Measurements from ENCODE around the gene ABI3BP. TPM values are rescaled to one million over a fixed set of nuclear protein-coding genes. Genes with fewer than 3 reads are reported as not detected.

The ABI3BP gene
- total RNA-seq, 4 donors from 2014 or later, result 12.3 to 57.8 (median 22.0) TPM

- TF ChIP-seq POLR2A (IDR thresholded peaks at IDR 0.05) (no peak), CTCF (IDR thresholded peaks at IDR 0.05) (no peak)
- WGBS, 2 donors, result 17 to 20% methylated on average over 3 of the region's 3 CpGs
- H3K4me3 ChIP-seq (ENCODE audit: low read depth, poor library complexity, severe bottlenecking), result peak overlapping the region; percentile 4
- DNase-seq (ENCODE audit: low spot score in 2 of 2), result no peak
- intact Hi-C loops (cut with DNase I; ENCODE audit: low total_unique reads), result no loop called here
Measured at GRCh38 chr3:100992231-100993012, 799 bp downstream of the ABI3BP start.

- TF ChIP-seq CTCF (IDR thresholded peaks at IDR 0.05), result no peak
- no peak for TF ChIP-seq POLR2A (IDR thresholded peaks at IDR 0.05)
- intact Hi-C loops (cut with DNase I; ENCODE audit: low total_unique reads), result no loop called here
- H3K4me3 ChIP-seq (ENCODE audit: low read depth, poor library complexity, severe bottlenecking), result no peak overlapping the region
- DNase-seq (ENCODE audit: low spot score in 2 of 2), result no peak
- 53 to 67% methylated on average over 1 of the region's 1 CpG for WGBS, 2 donors
Measured at GRCh38 chr3:100988080-100988479, 5.1 kb downstream of the ABI3BP start.

- no peak for DNase-seq (ENCODE audit: low spot score in 2 of 2)
- TF ChIP-seq CTCF (IDR thresholded peaks at IDR 0.05) (no peak), POLR2A (IDR thresholded peaks at IDR 0.05) (no peak)
- intact Hi-C loops (cut with DNase I; ENCODE audit: low total_unique reads), result no loop called here
- no peak overlapping the region for H3K4me3 ChIP-seq (ENCODE audit: low read depth, poor library complexity, severe bottlenecking)
Measured at GRCh38 chr3:100984308-100984707, 8.9 kb downstream of the ABI3BP start.

- intact Hi-C loops (cut with DNase I; ENCODE audit: low total_unique reads), result no loop called here
- DNase-seq (ENCODE audit: low spot score in 2 of 2), result peak in 1 of 2 donors; percentile 37
- WGBS, 2 donors, result 8 to 13% methylated on average over 4 of the region's 4 CpGs
- TF ChIP-seq POLR2A (IDR thresholded peaks at IDR 0.05), result no peak
- no peak for TF ChIP-seq CTCF (IDR thresholded peaks at IDR 0.05)
- H3K4me3 ChIP-seq (ENCODE audit: low read depth, poor library complexity, severe bottlenecking), result no peak overlapping the region
Measured at GRCh38 chr3:100982710-100983109, 10.5 kb downstream of the ABI3BP start.

- no peak overlapping the region for H3K4me3 ChIP-seq (ENCODE audit: low read depth, poor library complexity, severe bottlenecking)
- WGBS, 2 donors, result 70 to 75% methylated on average over 3 of the region's 3 CpGs
- TF ChIP-seq CTCF (IDR thresholded peaks at IDR 0.05) (no peak), POLR2A (IDR thresholded peaks at IDR 0.05) (no peak)
- intact Hi-C loops (cut with DNase I; ENCODE audit: low total_unique reads), result no loop called here
- no peak for DNase-seq (ENCODE audit: low spot score in 2 of 2)
Measured at GRCh38 chr3:100981164-100981911, 11.9 kb downstream of the ABI3BP start.
